Thyroid gland (tissue), 4 donors: Measurements from ENCODE around the gene PARM1.

Source experiments
- POLR2A ChIP-seq, 2 donors: fragments of 450-650 bp; IDR thresholded peaks; one replicate each; pipeline ENCODE4 v1.6.1; 2017; ENCODE audit warnings: antibody characterized with exemption in 2 of 2, mild to moderate bottlenecking in 2 of 2, moderate library complexity in 1 of 2
- TF ChIP-seq, protein P1 (sequence below), 6 experiments: fragments of 200-600 bp in 3 of 6; fragments of 450-650 bp in 3 of 6; sonication (generic) in 3 of 6; IDR thresholded peaks; one replicate each; pipeline ENCODE4 v1.5.1; 2016 to 2019; ENCODE audit warnings: antibody characterized with exemption in 6 of 6, mild to moderate bottlenecking in 2 of 6, inconsistent platforms in 1 of 6, moderate library complexity in 1 of 6

DNA sequence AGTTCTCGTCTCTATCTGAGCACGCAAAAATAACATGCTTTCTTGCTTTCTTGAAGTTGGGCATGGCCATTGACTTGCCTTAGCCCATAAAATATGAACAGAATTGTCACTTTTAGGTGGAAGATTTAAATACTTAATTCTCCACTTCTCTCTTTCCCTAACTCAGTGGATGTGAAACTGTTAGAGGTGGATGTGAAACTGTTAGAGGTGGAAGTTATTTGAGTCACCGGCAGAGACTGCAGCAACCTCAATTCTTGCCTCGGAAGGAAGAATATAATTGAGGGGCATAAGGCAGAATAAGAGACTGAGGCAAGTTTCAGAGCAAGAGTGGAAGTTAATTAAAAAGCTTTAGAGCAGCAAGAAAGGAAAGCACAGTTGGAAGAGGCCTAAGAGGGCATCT lies 2.8 kb upstream of the PARM1 start:
- TF ChIP-seq, protein P1, sequence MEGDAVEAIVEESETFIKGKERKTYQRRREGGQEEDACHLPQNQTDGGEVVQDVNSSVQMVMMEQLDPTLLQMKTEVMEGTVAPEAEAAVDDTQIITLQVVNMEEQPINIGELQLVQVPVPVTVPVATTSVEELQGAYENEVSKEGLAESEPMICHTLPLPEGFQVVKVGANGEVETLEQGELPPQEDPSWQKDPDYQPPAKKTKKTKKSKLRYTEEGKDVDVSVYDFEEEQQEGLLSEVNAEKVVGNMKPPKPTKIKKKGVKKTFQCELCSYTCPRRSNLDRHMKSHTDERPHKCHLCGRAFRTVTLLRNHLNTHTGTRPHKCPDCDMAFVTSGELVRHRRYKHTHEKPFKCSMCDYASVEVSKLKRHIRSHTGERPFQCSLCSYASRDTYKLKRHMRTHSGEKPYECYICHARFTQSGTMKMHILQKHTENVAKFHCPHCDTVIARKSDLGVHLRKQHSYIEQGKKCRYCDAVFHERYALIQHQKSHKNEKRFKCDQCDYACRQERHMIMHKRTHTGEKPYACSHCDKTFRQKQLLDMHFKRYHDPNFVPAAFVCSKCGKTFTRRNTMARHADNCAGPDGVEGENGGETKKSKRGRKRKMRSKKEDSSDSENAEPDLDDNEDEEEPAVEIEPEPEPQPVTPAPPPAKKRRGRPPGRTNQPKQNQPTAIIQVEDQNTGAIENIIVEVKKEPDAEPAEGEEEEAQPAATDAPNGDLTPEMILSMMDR (IDR thresholded peaks at IDR 0.05), result no peak
- TF ChIP-seq POLR2A (IDR thresholded peaks at IDR 0.05), result no peak
